ENCODE data around the gene TM7SF2. TPM values are rescaled to one million over a fixed set of nuclear protein-coding genes. Genes with fewer than 3 reads are reported as not detected.

Gene TM7SF2
- total RNA-seq (2021; fragmentation: NEBNext Ultra II Directional; extraction: Animal tissue kit (Norgen Biotek cat#: 25700)) (40.1 and 42.4 TPM in 2 replicates), polyA plus RNA-seq (2011; rRNA removed) (96.0 and 141 TPM in 2 replicates), polyA minus RNA-seq (2011; rRNA and poly(A)+ RNA removed) (71.7 and 87.3 TPM in 2 replicates)
- polyA plus RNA-seq (2011; cell fraction: cytosol; rRNA removed) = 91.8 TPM
- polyA plus RNA-seq (2011; cell fraction: nucleus; rRNA removed) = 166 TPM
- 34.5 to 52.8 TPM (median 48.8 TPM) in 4 replicates for polyA plus RNA-seq (2012, experiment 1 of 2)
- 89.3 TPM for polyA plus RNA-seq (2012, experiment 2 of 2)
- 55.6 TPM for polyA plus RNA-seq (2013, experiment 1 of 2)
- polyA plus RNA-seq (2013, experiment 2 of 2) = 68.0 TPM
- polyA minus RNA-seq (2011; cell fraction: cytosol; rRNA and poly(A)+ RNA removed) = 47.7 TPM
- polyA minus RNA-seq (2011; cell fraction: nucleus; rRNA and poly(A)+ RNA removed) = 73.1 TPM
- long read RNA-seq, experiment 1, transcript TM7SF2-201 (10 exons, 1,722 nt) = major isoform, 18 of 50 reads
- long read RNA-seq, experiment 1, partial matches to known transcripts = 15 of 50 reads
- long read RNA-seq, experiment 1, other reads (novel, unspliced or antisense) = 17 of 50 reads
- long read RNA-seq, experiment 2, partial matches to known transcripts = 3 of 4 reads
- long read RNA-seq, experiment 2, other reads (novel, unspliced or antisense) = 1 of 4 reads

DNA sequence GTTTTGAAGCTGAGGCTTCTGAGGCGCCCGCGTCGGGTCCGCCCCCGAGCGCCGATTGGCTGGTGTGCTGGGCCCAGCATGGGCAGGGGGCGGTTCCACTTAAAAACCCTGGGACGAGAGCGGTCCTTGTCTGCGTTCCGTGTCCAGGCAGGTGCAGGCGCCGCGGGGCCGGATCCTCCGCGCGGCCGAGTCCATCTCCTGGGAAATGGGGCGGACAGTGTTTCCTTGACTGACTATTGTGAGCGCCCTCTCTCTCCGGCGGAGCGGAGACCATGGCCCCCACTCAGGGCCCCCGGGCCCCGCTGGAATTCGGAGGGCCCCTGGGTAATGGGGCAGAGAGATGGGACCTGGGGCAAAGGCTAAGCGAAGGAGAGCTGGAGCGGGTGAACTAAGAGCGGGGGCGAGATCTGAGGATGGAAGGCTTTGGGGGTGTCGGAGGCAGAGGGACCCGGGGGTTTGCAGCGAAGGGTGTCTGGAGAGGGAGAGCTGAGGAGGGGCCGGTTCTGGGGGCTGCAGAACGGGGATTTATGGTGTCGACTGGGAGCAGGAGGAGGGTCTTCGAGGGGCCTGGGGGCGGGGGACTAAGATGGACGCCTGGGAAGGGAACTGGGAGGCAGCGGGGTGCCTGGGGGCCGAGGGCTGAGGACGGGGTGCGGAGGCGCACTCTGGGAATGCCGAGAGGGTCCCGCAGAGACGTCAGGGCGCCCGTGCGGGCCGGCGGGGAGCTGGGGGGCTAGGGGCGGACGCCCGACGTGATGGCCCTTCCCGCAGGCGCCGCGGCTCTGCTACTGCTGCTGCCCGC, at the start of gene TM7SF2:
Gene TM7SF2 (plus strand): TSS at position 129 of the 802 bp plus-strand sequence. CDS start 144 bp downstream, at position 273.
- H2BK12ac ChIP-seq (ENCODE audit: low read depth, low read length) = peak within 1 kb of the TSS; percentile 68; the same call in 1 of the 2 replicates
- H3K79me1 ChIP-seq (ENCODE audit: low read depth, low read length) = peaks cover 8% of the 10 kb centered on the region
- H3K4me3 ChIP-seq (ENCODE audit: extremely low read depth in 1 of 4, insufficient read depth in 2 of 4, low read depth in 3 of 4, low read length in 4 of 4) = peak within 1 kb of the TSS; percentile 76 to 90 (median 85)
- H4K91ac ChIP-seq (replicated peaks; ENCODE audit: insufficient read length, low read length) = peak within 1 kb of the TSS; percentile 72
- DNase-seq (ENCODE audit: low read depth in 1 of 2, low spot score in 2 of 2) (peak; percentile 85 to 95), FAIRE-seq (no peak)
- H3K4me1 ChIP-seq (replicated peaks in 1 of 4; ENCODE audit: control insufficient read depth in 3 of 4, insufficient read depth in 4 of 4, low read length in 3 of 4) = peaks cover 2 to 26% (median 19%) of the 10 kb centered on the region in 4 experiments
- H3K23me2 ChIP-seq (ENCODE audit: low read depth, low read length) = peaks cover 16% of the 10 kb centered on the region; the same call in 1 of the 2 replicates
- H2BK120ac ChIP-seq (replicated peaks; ENCODE audit: low read depth, low read length) = no peak within 1 kb of the TSS
- peak within 1 kb of the TSS; percentile 71 to 95 for H3K4me2 ChIP-seq (ENCODE audit: insufficient read depth in 1 of 2, low read depth in 2 of 2, low read length in 2 of 2)
- peaks cover 0 to 21% of the 10 kb centered on the region in 2 experiments for H4K20me1 ChIP-seq (replicated peaks in 1 of 2; ENCODE audit: control insufficient read depth in 1 of 2, insufficient read depth in 2 of 2, low read length in 2 of 2)
- H4K8ac ChIP-seq (ENCODE audit: extremely low read depth, insufficient read depth, low read length) = peak within 1 kb of the TSS; percentile 47
- H3K27ac ChIP-seq (ENCODE audit: low read depth, low read length) = peak within 1 kb of the TSS; percentile 42; the same call in 1 of the 2 replicates
- H2BK15ac ChIP-seq (ENCODE audit: low read length) = no peak within 1 kb of the TSS; the same call in 1 of the 2 replicates
- H2AK5ac ChIP-seq (ENCODE audit: low read depth, low read length) = peak within 1 kb of the TSS; percentile 45; the same call in 1 of the 2 replicates
- H3K23ac ChIP-seq (ENCODE audit: insufficient read length) = no peak within 1 kb of the TSS
- no peaks in the 10 kb centered on the region for H3K9me3 ChIP-seq (ENCODE audit: insufficient read depth in 2 of 2, low read depth in 1 of 2, low read length in 1 of 2)
- no peak within 1 kb of the TSS for H3K14ac ChIP-seq (ENCODE audit: insufficient read length)
- H3K36me3 ChIP-seq (ENCODE audit: control insufficient read depth in 2 of 4, insufficient read depth in 4 of 4, low read length in 3 of 4) = peaks cover 0 to 13% (median 3%) of the 10 kb centered on the region in 4 experiments; a peak in 2 of 8 replicates
- H3K4ac ChIP-seq (replicated peaks; ENCODE audit: insufficient read length, low read depth, low read length) = no peak within 1 kb of the TSS
- H3K79me2 ChIP-seq (ENCODE audit: control insufficient read depth in 1 of 2, insufficient read depth in 2 of 2, low read length in 2 of 2) = peaks cover 0 to 6% of the 10 kb centered on the region in 2 experiments; a peak in 1 of 4 replicates
- no peak within 1 kb of the TSS for H3K56ac ChIP-seq (replicated peaks; ENCODE audit: insufficient read length, low read depth, low read length)
- WGBS, 2 experiments (ENCODE audit: extremely low coverage in 1 of 2, insufficient coverage in 1 of 2, insufficient read length in 1 of 2, insufficient replicate concordance in 2 of 2, low coverage in 1 of 2, low lambda C conversion rate in 2 of 2, missing lambda C conversion rate in 1 of 2) = 3% methylated on average over 32 of the region's 64 CpGs; no CpG with 5 or more reads in 1 of the 2 experiments
- ChIA-PET CTCF (ENCODE audit: partially characterized antibody) (interaction anchor here (0.5 to 7.9 kb wide), 33 partner anchors 9 to 450 kb away, joined by 3 to 85 read pairs (median 5); partner anchors contain the start of genes ARL2, CAPN1, FAU and GPHA2), POLR2A (ENCODE audit: partially characterized antibody) (interaction anchor here (0.6 to 17.4 kb wide), 41 partner anchors 9 to 1097 kb away, joined by 3 to 305 read pairs (median 3); partner anchors contain the start of genes ARL2, BATF2, CAPN1 and CDCA5)
- peak within 1 kb of the TSS; percentile 78 for H4K5ac ChIP-seq (ENCODE audit: insufficient read length, low read depth, low read length)
- peak within 1 kb of the TSS; percentile 88; the same call in 1 of the 2 replicates for H2BK5ac ChIP-seq (ENCODE audit: low read depth, low read length)
- peak within 1 kb of the TSS; percentile 71 for H3K18ac ChIP-seq (ENCODE audit: extremely low read depth, low read length)
- peak within 1 kb of the TSS; percentile 54 to 66 (median 58) for H3K9ac ChIP-seq (replicated peaks in 1 of 4; ENCODE audit: extremely low read depth in 1 of 4, low read depth in 3 of 4, low read length in 3 of 4)
- H2AFZ ChIP-seq (ENCODE audit: low read length) = no peak within 1 kb of the TSS
- H2BK20ac ChIP-seq (ENCODE audit: low read length) = 0 out of 2 replicates have a peak within 1 kb of the TSS, but pooled peaks have one; percentile 93
- no peaks in the 10 kb centered on the region for H3K27me3 ChIP-seq (replicated peaks in 1 of 4; ENCODE audit: control insufficient read depth in 3 of 4, extremely low read depth in 1 of 4, insufficient read depth in 3 of 4, low read length in 3 of 4)
- TF ChIP-seq NANOG (IDR thresholded peaks at IDR 0.05; ENCODE audit: insufficient read depth, low read depth, low read length, poor library complexity, severe bottlenecking) (no peak), KDM1A (IDR thresholded peaks at IDR 0.05; ENCODE audit: borderline replicate concordance, low read length) (no peak), GABPA (IDR thresholded peaks at IDR 0.05; ENCODE audit: borderline replicate concordance, insufficient read depth, low read length) (no peak), CHD1 (IDR thresholded peaks at IDR 0.05; ENCODE audit: low read depth, low read length) (no peak), JUN (IDR thresholded peaks at IDR 0.05; ENCODE audit: low read depth, low read length) (no peak), SIN3A (conservative IDR thresholded peaks at IDR 0.05 in 1 of 2, IDR thresholded peaks at IDR 0.05 in 1 of 2; ENCODE audit: low read depth in 1 of 2, low read length in 2 of 2) (peak in 1 of 2 experiments; percentile 46; a peak in 1 of 4 replicates), BRCA1 (IDR thresholded peaks at IDR 0.05; ENCODE audit: low read depth, low read length) (no peak)
